Stimulated activated CD8-positive, alpha-beta memory T cell treated with anti-CD3 and anti-CD28 coated beads, Interleukin-12 subunit alpha, Interleukin-12 subunit beta, amount 100 ng/mL, for 24 hours (primary cell): ENCODE results near the gene ADCY7.

Experiments used
- DNase-seq: peaks from one replicate; pipeline ENCODE4 v3.0.0-alpha.2; 2020; ENCODE audit errors: extremely low read depth

ADCY7 gene

GRCh38 chr16:50267651-50268050 lies 1.3 kb downstream of the ADCY7 start:
- DNase-seq = no peak

- DNase-seq = no peak
Measured at GRCh38 chr16:50268352-50268751, 2.0 kb downstream of the ADCY7 start.

DNA sequence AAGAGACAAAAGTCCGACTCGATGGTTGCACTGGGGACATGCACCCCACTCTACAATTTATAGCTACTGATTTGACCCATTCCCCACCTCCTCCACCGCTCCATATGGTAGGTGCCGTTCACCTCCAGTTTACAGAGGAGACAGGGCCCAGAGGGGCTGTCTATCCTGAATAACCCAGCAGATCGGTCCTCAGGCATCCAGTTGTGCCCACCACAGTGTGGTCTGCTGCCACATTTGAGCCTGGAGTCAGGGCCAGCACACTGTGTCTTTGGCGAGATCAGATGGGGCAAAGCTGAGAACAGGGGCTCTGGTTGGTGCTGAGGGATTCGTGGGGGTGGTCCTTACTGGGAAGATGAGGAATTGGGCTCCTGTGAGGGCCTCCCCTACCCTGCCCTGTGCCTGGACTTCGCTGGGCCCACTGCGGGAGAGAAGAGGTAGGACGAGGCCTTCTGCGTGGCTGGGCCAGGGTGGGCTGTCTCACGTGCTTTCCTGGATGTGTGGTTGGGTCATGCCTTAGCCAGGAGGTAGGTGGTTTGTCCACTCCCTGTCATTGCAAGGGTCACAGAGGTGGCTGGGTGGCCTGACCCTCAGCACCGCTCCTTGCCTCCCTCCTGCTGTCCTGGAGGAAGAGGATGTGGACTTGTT lies 2.8 kb downstream of the ADCY7 start:
- no peak for DNase-seq

- no peak for DNase-seq
Measured at GRCh38 chr16:50269769-50270509, 3.6 kb downstream of the ADCY7 start.

- no peak for DNase-seq
Measured at GRCh38 chr16:50270510-50271147, 4.3 kb downstream of the ADCY7 start.

GRCh38 chr16:50271148-50272041 lies 5.0 kb downstream of the ADCY7 start:
- no peak for DNase-seq

DNA sequence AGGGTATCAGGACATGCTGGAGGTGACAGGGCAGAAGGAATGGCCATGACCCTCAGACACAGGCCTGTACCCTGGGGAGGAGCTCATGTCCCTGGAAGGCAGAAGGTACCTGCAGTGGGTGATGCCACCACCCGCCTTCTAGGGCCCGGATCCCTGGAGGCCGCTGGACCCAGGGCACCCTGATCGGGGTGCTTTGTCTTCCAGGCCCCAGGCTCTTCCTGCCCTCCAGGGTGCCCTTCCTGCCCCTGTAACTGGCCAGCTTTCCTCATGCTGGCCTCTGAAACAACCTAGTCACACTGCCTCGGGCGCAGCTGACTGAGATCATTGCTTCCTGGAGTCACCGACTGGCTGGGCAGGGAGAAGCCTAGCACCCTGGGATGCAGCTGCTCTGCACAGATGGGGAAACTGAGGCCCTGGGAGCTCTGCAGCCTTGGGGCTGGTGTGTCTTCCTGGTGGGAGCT lies 5.8 kb downstream of the ADCY7 start:
- no peak for DNase-seq

GRCh38 chr16:50272687-50273381 lies 6.5 kb downstream of the ADCY7 start:
- no peak for DNase-seq

- DNase-seq = no peak
Measured at GRCh38 chr16:50273382-50273690, 7.0 kb downstream of the ADCY7 start.

DNA sequence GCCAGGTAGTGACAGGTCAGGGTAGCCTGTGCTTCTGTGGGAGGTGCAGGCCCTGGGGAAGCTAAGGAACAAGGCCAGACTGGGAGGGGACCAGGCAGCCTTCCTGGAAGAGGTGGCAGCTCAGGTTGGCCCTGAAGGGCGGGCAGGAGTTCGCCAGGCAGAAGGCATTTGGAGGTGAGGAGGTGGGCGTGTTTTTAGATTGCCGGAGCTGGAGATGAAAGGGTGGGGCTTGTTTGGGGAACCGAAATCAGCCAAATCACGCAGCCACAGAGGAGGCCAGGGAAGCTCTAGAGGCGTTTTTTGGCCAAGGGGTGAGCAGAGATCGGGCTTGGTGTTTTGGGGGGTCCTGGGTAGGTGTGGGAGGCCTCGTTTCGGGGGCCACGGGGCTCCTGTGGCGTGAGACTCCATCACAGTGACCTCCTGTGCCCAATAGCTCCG lies 7.6 kb downstream of the ADCY7 start:
- no peak for DNase-seq

GRCh38 chr16:50274326-50275097 lies 8.2 kb downstream of the ADCY7 start:
- no peak for DNase-seq

DNA sequence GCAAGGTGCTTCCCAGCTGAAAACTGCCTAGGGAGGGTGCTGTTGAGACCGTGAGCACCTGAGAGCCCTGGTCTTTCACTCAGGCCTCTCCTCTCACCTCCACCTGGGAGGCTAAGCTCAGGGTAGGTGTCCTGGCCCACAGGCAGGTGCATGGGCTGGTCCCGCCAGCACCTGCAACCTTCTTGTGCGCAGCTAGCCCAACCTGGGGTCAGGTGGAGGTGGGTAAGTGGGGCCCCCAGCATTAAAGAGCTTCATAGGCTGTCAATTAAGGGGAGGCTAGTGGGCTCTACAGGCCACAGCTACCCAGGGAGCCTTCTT lies 8.7 kb downstream of the ADCY7 start:
- DNase-seq = no peak

DNA sequence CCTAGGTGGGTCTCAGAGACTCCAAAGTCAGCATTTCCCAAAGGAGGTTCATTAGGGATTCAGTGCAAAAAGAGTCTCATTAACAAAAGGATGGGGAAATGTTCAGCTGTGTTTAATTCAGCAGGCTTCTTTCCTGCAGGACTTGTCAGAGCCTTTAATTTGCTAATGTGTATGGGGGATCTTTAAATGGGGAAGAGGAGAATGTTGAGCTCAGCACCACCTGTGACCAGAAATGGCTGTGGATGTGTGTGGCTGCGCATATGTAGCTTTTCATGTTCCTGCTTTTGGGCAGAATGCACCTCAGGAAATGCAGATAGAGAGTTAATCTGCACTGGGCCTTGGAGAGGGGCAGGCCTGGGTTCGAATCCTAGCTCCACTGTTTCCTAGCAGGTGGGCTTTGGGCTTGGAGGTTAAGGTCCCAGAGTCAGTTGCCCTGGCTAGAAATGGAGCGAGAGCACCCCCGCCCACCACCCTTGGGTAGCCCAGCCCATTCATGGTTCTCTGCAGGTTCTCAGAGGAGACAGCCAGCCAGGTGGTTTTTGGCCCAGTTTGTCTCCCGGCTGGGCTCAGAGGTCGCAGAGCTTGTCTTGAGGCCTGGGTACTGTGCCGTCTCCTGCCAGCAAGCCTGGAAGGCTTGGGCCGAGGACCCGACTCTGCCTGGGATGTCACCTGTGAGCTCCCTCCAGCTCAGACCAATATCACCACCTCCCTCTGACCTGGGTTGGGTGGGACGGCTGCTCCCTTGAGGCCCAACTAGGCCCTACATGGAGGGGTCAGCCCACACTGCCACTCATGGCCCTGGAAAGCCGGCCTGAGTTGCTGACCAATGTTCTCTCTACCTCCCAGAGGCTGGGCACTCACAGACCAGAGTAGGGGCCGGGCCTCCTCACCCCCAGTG lies 9.3 kb downstream of the ADCY7 start:
- DNase-seq = no peak

DNA sequence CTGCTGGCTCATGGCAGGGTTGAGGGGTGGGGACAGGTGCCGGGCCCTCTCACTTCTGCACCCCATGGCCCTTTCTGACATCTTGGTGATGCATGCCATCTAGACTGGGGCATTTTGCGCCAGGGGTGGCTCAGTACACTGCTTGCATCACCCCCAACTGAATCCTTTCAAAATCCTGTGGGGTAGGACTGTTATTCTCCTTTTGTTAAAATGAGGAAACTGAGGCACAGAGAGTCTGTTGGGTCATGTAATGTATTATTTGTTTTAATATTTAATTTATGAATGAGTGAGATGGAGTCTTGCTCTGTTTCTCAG lies 9.9 kb downstream of the ADCY7 start:
- no peak for DNase-seq

DNA sequence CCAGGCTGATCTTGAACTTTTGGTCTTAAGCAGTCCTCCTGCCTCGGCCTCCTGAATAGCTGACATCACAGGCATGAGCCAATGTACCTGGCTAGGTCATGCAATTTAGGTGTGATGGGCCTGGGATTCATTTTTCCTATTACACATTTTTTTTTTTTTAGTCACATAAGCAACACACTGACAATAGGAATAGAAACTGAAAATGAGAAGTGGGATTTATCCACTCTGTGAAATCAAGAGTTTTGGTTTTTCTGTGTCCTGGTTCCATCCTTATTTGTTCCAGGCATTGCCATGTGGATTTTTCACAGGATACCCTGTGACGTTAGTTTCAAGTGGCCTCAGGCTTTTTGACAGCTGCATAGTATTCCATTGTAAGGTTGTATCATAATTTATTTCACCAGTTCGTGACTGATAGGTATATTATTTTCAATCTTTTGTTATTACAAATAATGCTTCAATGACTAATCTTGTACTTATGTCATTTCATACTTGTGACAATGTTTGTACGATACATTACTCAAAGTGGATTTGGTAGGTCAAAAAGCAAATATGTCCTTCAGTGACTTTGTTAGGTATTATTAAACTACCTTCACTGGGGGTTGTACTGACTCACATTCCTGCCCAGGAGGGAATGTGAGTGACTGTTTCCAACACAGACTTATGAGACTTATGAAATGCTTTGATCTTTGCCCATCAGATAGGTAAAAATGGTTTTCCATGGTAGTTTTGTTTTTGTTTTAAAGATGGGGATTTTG lies 10.6 kb downstream of the ADCY7 start:
- DNase-seq = no peak

DNA sequence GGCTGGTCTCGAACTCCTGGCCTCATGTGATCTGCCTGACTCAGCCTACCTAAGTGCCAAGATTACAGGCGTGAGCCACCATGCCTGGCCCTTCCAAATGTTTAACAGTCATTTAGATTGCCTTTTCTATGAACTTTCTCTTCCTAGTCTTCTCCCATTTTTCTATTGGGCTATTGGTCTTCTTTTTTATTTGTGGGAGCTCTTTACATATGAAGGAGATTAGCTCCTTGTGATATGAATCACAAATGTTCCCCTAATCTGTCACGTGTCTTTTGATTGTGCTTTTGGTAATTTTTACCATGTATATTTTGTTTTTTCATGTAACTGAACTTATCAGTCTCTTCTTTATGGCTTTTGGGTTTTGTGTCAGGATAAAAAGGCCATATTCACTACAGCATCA lies 11.9 kb downstream of the ADCY7 start:
- no peak for DNase-seq

DNA sequence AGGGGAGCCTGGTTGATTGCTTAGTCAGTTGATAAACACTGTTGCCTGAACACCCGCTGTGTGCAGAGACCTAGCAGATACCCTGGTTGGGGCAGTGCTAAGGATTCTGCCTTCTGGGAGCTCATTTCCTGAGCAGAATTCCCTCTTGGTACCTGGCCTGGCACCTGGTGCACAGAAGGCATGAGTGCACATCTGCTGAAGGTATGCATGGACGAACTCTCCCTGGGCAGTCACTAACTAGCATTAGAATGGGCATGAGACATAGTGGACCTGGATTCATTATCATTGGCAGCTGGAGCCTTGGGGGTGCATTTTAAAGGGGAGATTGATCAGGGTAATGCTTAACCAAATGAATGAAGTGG lies 13.1 kb downstream of the ADCY7 start:
- DNase-seq = no peak

- DNase-seq = no peak
Measured at GRCh38 chr16:50280932-50281331, 14.6 kb downstream of the ADCY7 start.

GRCh38 chr16:50281391-50282009 lies 15.1 kb downstream of the ADCY7 start:
- DNase-seq = no peak
